ENCODE data around the gene SEMA3G. TPM values are rescaled to one million over a fixed set of nuclear protein-coding genes. Genes with fewer than 3 reads are reported as not detected.
A peak's percentile ranks its signal among the peaks of the same experiment; 100 is the strongest.

SEMA3G gene
- total RNA-seq, 2 donors from 2014 or later, result 5.1 to 5.5 TPM

- DNase-seq (no peak), ATAC-seq (no peak)
- intact Hi-C loops (cut with DNase I, micrococcal nuclease), result no loop called here
These were observed 36.1 kb upstream of the SEMA3G start for GRCh38 chr3:52480768-52481715.

- no peak for DNase-seq
- intact Hi-C loops (cut with DNase I, micrococcal nuclease), result no loop called here
- peak; percentile 12 for ATAC-seq
These were observed 35.1 kb upstream of the SEMA3G start for GRCh38 chr3:52479877-52480575.

GRCh38 chr3:52479037-52479876, 34.4 kb upstream of the SEMA3G start:
- ATAC-seq (no peak), DNase-seq (no peak)
- intact Hi-C loops (cut with DNase I, micrococcal nuclease), result no loop called here

GRCh38 chr3:52477796-52478095, 32.8 kb upstream of the SEMA3G start:
- ATAC-seq (no peak), DNase-seq (no peak)
- intact Hi-C loops (cut with DNase I, micrococcal nuclease), result no loop called here

GRCh38 chr3:52477076-52477795, 32.3 kb upstream of the SEMA3G start:
- ATAC-seq, result no peak
- DNase-seq, result no peak
- intact Hi-C loops (cut with DNase I, micrococcal nuclease), result no loop called here

- intact Hi-C loops (cut with DNase I, micrococcal nuclease), result no loop called here
- DNase-seq, result no peak
- no peak for ATAC-seq
These were observed 28.1 kb upstream of the SEMA3G start for GRCh38 chr3:52473026-52473425.

GRCh38 chr3:52472239-52473000, 27.5 kb upstream of the SEMA3G start:
- DNase-seq, result no peak
- intact Hi-C loops (cut with DNase I, micrococcal nuclease), result no loop called here
- no peak for ATAC-seq

GRCh38 chr3:52471371-52472238, 26.7 kb upstream of the SEMA3G start:
- peak in 1 of 2 donors; percentile 74 for DNase-seq
- peak; percentile 80 for ATAC-seq
- intact Hi-C loops (cut with DNase I, micrococcal nuclease), result no loop called here

- no peak for ATAC-seq
These were observed 26.0 kb upstream of the SEMA3G start for GRCh38 chr3:52470920-52471319.

GRCh38 chr3:52469001-52469400, 24.1 kb upstream of the SEMA3G start:
- intact Hi-C loops (cut with DNase I, micrococcal nuclease), result no loop called here
- ATAC-seq (peak; percentile 19), DNase-seq (no peak)

More at GRCh38 chr3:52470920-52471319, 26.0 kb upstream of the SEMA3G start:
- no peak for DNase-seq
- intact Hi-C loops (cut with DNase I, micrococcal nuclease), result no loop called here

- ATAC-seq, result no peak
- DNase-seq, result no peak
- intact Hi-C loops (cut with DNase I, micrococcal nuclease), result no loop called here
These were observed 23.4 kb upstream of the SEMA3G start for GRCh38 chr3:52468336-52468735.

GRCh38 chr3:52463416-52463815, 18.5 kb upstream of the SEMA3G start:
- ATAC-seq (no peak), DNase-seq (no peak)
- intact Hi-C loops (cut with DNase I, micrococcal nuclease), result no loop called here

GRCh38 chr3:52461874-52462273, 17.0 kb upstream of the SEMA3G start:
- intact Hi-C loops (cut with DNase I, micrococcal nuclease), result no loop called here
- no peak for ATAC-seq

GRCh38 chr3:52458770-52459545, 14.1 kb upstream of the SEMA3G start:
- intact Hi-C loops (cut with DNase I, micrococcal nuclease), result no loop called here
- ATAC-seq, result no peak
- DNase-seq, result no peak

More at GRCh38 chr3:52461874-52462273, 17.0 kb upstream of the SEMA3G start:
- no peak for DNase-seq

GRCh38 chr3:52458031-52458760, 13.3 kb upstream of the SEMA3G start:
- intact Hi-C loops (cut with DNase I, micrococcal nuclease), result no loop called here
- ATAC-seq, result no peak
- no peak for DNase-seq

GRCh38 chr3:52456800-52457183, 11.9 kb upstream of the SEMA3G start:
- ATAC-seq (no peak), DNase-seq (no peak)
- intact Hi-C loops (cut with DNase I, micrococcal nuclease), result no loop called here
